Ammon's horn (tissue), 1 donor: ENCODE data around the gene ZNF169.
"Not testable (repeated sequence)": the region's sequence is repeated elsewhere in the genome, so short reads cannot be mapped to it uniquely, and the experiment has no call there.

Experiments
- DNase-seq: peaks from one replicate; pipeline ENCODE4 v3.0.0-alpha.2; 2016; ENCODE audit warnings: low spot score

ZNF169 gene

GRCh38 chr9:94348754-94349153 is 89.7 kb downstream of the ZNF169 start:
- not testable (repeated sequence) for DNase-seq
